IMR-90 (cell line): ENCODE measurements around the gene AQP12A. TPM values are rescaled to one million over a fixed set of nuclear protein-coding genes. Genes with fewer than 3 reads are reported as not detected.
"Not testable (repeated sequence)": the region's sequence is repeated elsewhere in the genome, so short reads cannot be mapped to it uniquely, and the experiment has no call there.

Source experiments
- ATAC-seq: fragments of 200-7000 bp; cut with Tn5 transposase; 2 replicates; pipeline ENCODE4 v1.9.1; 2020; ENCODE audit warnings: low read depth, mild to moderate bottlenecking, moderate library complexity
- BruUV-seq: library from RNA; stranded (reverse); fragments of 400-500 nt; replicated peaks from 2 replicates; lab custom pipeline; 2021; lab: Mats Ljungman, UMichigan
- CTCF ChIA-PET: fragments of 300-600 bp; formaldehyde crosslinking; extraction: SDS; loops from one replicate; lab custom pipeline; 2021; ENCODE audit warnings: antibody characterized with exemption; lab: Yijun Ruan, JAX
- POLR2A ChIA-PET: fragments of 300-600 bp; sonication (Branson Sonifier 250); formaldehyde crosslinking; loops from one replicate; lab custom pipeline; 2022; ENCODE audit warnings: antibody characterized with exemption; ENCODE audit not compliant: unreplicated experiment; lab: Charles Lee
- DNase-seq: peaks from one replicate; pipeline ENCODE4 v3.0.0; 2013
- H2AFZ ChIP-seq: replicated peaks from 2 replicates; pipeline ENCODE3; 2013; ENCODE audit warnings: low read length, mild to moderate bottlenecking; ENCODE audit not compliant: poor library complexity
- H2AK5ac ChIP-seq: 2 replicates; pipeline ENCODE4 v1.6.1; 2013; ENCODE audit warnings: low read depth, low read length, inconsistent platforms
- H2AK9ac ChIP-seq: replicated peaks from 2 replicates; pipeline ENCODE3; 2013; ENCODE audit warnings: mild to moderate bottlenecking, low read depth, low read length, moderate library complexity; ENCODE audit not compliant: poor library complexity
- H2BK120ac ChIP-seq: 2 replicates; pipeline ENCODE4 v1.6.1; 2013; ENCODE audit warnings: low read depth, low read length, inconsistent platforms
- H2BK15ac ChIP-seq: 3 replicates; pipeline ENCODE4 v1.6.1; 2013; ENCODE audit warnings: low read depth, low read length, inconsistent platforms
- H2BK20ac ChIP-seq: 2 replicates; pipeline ENCODE4 v1.6.1; 2013; ENCODE audit warnings: low read depth, mild to moderate bottlenecking, inconsistent platforms, low read length, moderate library complexity
- H2BK5ac ChIP-seq: 2 replicates; pipeline ENCODE4 v1.6.1; 2013; ENCODE audit warnings: mild to moderate bottlenecking, low read depth, low read length, inconsistent platforms; ENCODE audit not compliant: poor library complexity, severe bottlenecking
- H3K14ac ChIP-seq: replicated peaks from 2 replicates; pipeline ENCODE4 v1.6.1; 2013; ENCODE audit warnings: low read depth, low read length, inconsistent platforms
- H3K18ac ChIP-seq: 2 replicates; pipeline ENCODE4 v1.6.1; 2013; ENCODE audit warnings: low read depth, low read length, control low read depth
- H3K23ac ChIP-seq: 2 replicates; pipeline ENCODE4 v1.6.1; 2013; ENCODE audit warnings: low read depth, low read length, inconsistent platforms
- H3K27ac ChIP-seq: 2 replicates; pipeline ENCODE4 v1.5.1; 2013; ENCODE audit warnings: mild to moderate bottlenecking, control low read depth, low read length; ENCODE audit not compliant: insufficient read depth
- H3K27me3 ChIP-seq: 2 replicates; pipeline ENCODE4 v1.6.1; 2013; ENCODE audit warnings: low read length; ENCODE audit not compliant: control insufficient read depth, insufficient read depth
- H3K36me3 ChIP-seq: 2 replicates; pipeline ENCODE4 v1.6.1; 2013; ENCODE audit warnings: low read length, mixed read lengths; ENCODE audit not compliant: control insufficient read depth, insufficient read depth
- H3K4ac ChIP-seq: 2 replicates; pipeline ENCODE4 v1.6.1; 2013; ENCODE audit warnings: low read depth, low read length, inconsistent platforms
- H3K4me1 ChIP-seq: 2 replicates; pipeline ENCODE4 v1.6.1; 2013; ENCODE audit warnings: low read length, mixed read lengths; ENCODE audit not compliant: control insufficient read depth, insufficient read depth
- H3K4me2 ChIP-seq: 2 replicates; pipeline ENCODE4 v1.6.1; 2013; ENCODE audit warnings: low read depth, mild to moderate bottlenecking, control low read depth, low read length, moderate library complexity
- H3K4me3 ChIP-seq: 2 replicates; pipeline ENCODE4 v1.5.1; 2013; ENCODE audit warnings: low read depth, mild to moderate bottlenecking, control low read depth, low read length, moderate library complexity; ENCODE audit not compliant: insufficient read depth
- H3K56ac ChIP-seq: 2 replicates; pipeline ENCODE4 v1.6.1; 2013; ENCODE audit warnings: low read length, inconsistent platforms; ENCODE audit not compliant: insufficient read depth; ENCODE audit errors: extremely low read depth
- H3K79me1 ChIP-seq, 2 experiments: 2 replicates each; pipeline ENCODE4 v1.6.1; 2013; ENCODE audit warnings: low read length in 2 of 2, inconsistent platforms in 1 of 2, low read depth in 1 of 2
- H3K9ac ChIP-seq: 2 replicates; pipeline ENCODE4 v1.6.1; 2013; ENCODE audit warnings: low read depth, low read length, control low read depth
- H3K9me1 ChIP-seq: 2 replicates; pipeline ENCODE4 v1.6.1; 2013; ENCODE audit warnings: low read length, inconsistent platforms; ENCODE audit not compliant: insufficient read depth
- H3K9me3 ChIP-seq: 2 replicates; pipeline ENCODE4 v1.6.1; 2013; ENCODE audit warnings: low read length; ENCODE audit not compliant: control insufficient read depth, insufficient read depth
- H4K20me1 ChIP-seq: 2 replicates; pipeline ENCODE4 v1.6.1; 2013; ENCODE audit warnings: low read length, inconsistent platforms; ENCODE audit not compliant: insufficient read depth
- H4K5ac ChIP-seq: 2 replicates; pipeline ENCODE4 v1.6.1; 2013; ENCODE audit warnings: mild to moderate bottlenecking, low read depth, low read length, control low read depth
- H4K8ac ChIP-seq, 2 experiments: 2 replicates each; pipeline ENCODE4 v1.6.1; 2013; ENCODE audit warnings: low read depth in 2 of 2, low read length in 2 of 2, control low read depth in 1 of 2, inconsistent platforms in 1 of 2
- H4K91ac ChIP-seq: 2 replicates; pipeline ENCODE4 v1.6.1; 2013; ENCODE audit warnings: low read depth, low read length, inconsistent platforms; ENCODE audit not compliant: insufficient read depth
- WGBS, 2 experiments: methylation state at CpG; one replicate each; pipeline versions ENCODE4 v1.1.5 to v1.1.7; 2013; ENCODE audit warnings: missing lambda C conversion rate in 2 of 2; ENCODE audit not compliant: insufficient read length in 1 of 2; ENCODE audit errors: extremely low coverage in 2 of 2; 5-methylcytosine and 5-hydroxymethylcytosine counted together
- dilution Hi-C: fragments of 300-500 bp; cut with HindIII; formaldehyde crosslinking; loops from one replicate; pipeline ENCODE4 v1.14.3; 2018; ENCODE audit warnings: low sequenced_read_pairs; ENCODE audit not compliant: unreplicated experiment
- in situ Hi-C: fragments of 300-500 bp; cut with MboI; formaldehyde crosslinking; loops from 3 replicates; pipeline ENCODE4 v1.14.3; 2019; ENCODE audit warnings: low sequenced_read_pairs, inconsistent platforms, mixed read lengths
- intact Hi-C: fragments of 100-400 bp; cut with micrococcal nuclease; formaldehyde crosslinking; loops from 2 replicates; pipeline ENCODE4 v1.10.0; 2022
- polyA plus RNA-seq, 3 experiments: library from polyadenylated mRNA; depleted of rRNA; stranded (reverse); fragments of >200 nt; gene quantifications; 2 replicates each; pipeline ENCODE4 v1.2.3, GENCODE V29; 2012; ENCODE audit warnings: low replicate concordance in 1 of 3
- total RNA-seq: library from RNA; depleted of rRNA; stranded (reverse); fragments of >200 nt; gene quantifications from 2 replicates; pipeline ENCODE4 v1.2.3, GENCODE V29; 2012

AQP12A gene
- total and polyA plus RNA-seq, 2 of the 4 experiments (the other 2 are of a cell fraction), result not detected

DNA sequence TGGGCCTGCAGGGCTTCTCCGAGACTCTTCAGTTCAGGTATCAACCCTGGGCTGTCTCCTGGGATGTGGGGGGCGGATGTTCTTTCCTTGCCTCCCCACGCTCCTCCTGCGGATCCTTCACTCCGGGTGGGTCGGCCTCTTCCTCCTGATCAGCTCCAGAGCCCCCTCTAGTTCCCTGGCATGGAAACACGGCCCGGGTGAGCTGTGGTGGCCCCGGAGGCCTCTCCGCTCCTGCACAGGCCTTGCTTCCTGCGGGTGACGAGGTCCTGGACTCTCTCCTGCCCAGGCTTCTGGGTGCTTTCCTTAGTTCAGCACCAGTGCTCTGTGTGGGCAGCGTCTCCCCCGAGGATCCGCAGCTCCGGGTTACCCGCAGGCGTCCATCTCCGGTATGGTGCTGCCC, 3.9 kb downstream of the AQP12A start:
- DNase-seq, in situ Hi-C loops, intact Hi-C loops, H3K4me2 ChIP-seq, H4K91ac ChIP-seq, H3K9me3 ChIP-seq, H3K4ac ChIP-seq, POLR2A ChIA-PET, H3K9ac ChIP-seq, H3K79me1 ChIP-seq, BruUV-seq, H2BK120ac ChIP-seq, H2BK15ac ChIP-seq, H3K36me3 ChIP-seq, dilution Hi-C loops, H3K14ac ChIP-seq, H4K5ac ChIP-seq, ATAC-seq, H3K27ac ChIP-seq, H3K4me3 ChIP-seq, H2AK9ac ChIP-seq, H3K4me1 ChIP-seq, H3K9me1 ChIP-seq, H3K56ac ChIP-seq, H3K23ac ChIP-seq, H2BK20ac ChIP-seq, H4K20me1 ChIP-seq, H2BK5ac ChIP-seq, H3K27me3 ChIP-seq, H3K18ac ChIP-seq, H2AFZ ChIP-seq, CTCF ChIA-PET, H4K8ac ChIP-seq, H2AK5ac ChIP-seq: not testable (repeated sequence)
- no CpG with 5 or more reads among the region's 19 CpGs for WGBS, 2 experiments

DNA sequence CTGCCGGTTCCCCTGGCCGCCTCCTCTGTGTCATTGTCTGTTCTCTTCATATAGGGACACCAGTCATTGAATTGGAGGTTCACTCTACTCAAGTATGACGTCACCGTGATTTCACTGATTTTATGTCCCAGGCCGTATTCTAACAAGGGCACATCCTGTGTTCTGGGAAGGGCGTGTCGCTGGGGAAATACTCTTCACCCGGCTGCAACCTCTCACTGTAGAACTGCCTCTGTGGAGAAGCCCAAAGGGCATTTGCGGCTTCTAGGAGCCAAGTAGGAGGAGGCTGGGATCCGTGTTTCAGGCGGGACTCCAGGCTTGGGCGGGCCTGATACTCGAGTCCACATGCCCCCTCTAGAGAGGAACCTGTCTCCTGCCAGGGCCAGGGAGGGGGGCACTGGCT, 4.8 kb downstream of the AQP12A start:
- POLR2A ChIA-PET, H2AK5ac ChIP-seq, H3K4ac ChIP-seq, H4K5ac ChIP-seq, CTCF ChIA-PET, H3K4me1 ChIP-seq, H4K8ac ChIP-seq, H3K18ac ChIP-seq, H4K91ac ChIP-seq, H3K4me2 ChIP-seq, H2BK5ac ChIP-seq, H3K27ac ChIP-seq, H4K20me1 ChIP-seq, dilution Hi-C loops, H3K9ac ChIP-seq, H3K9me3 ChIP-seq, H2AK9ac ChIP-seq, H2AFZ ChIP-seq, DNase-seq, H3K36me3 ChIP-seq, H3K27me3 ChIP-seq, H2BK120ac ChIP-seq, H3K4me3 ChIP-seq, H3K23ac ChIP-seq, H3K14ac ChIP-seq, H3K9me1 ChIP-seq, ATAC-seq, H3K56ac ChIP-seq, H3K79me1 ChIP-seq, H2BK20ac ChIP-seq, BruUV-seq, H2BK15ac ChIP-seq, intact Hi-C loops, in situ Hi-C loops: not testable (repeated sequence)
- WGBS, 2 experiments, result no CpG with 5 or more reads among the region's 13 CpGs
